NB4 (cell line): ENCODE results near the gene RNASE2.

Experiments used
- MYC ChIP-seq: IDR thresholded peaks from 2 replicates; pipeline ENCODE4 v1.6.1; 2011; ENCODE audit warnings: low read depth, low read length
- POLR2A ChIP-seq: IDR thresholded peaks from 2 replicates; pipeline ENCODE4 v1.6.1; 2011; ENCODE audit warnings: mild to moderate bottlenecking; ENCODE audit not compliant: insufficient read length; ENCODE audit errors: extremely low read depth
- TF ChIP-seq, protein P1 (sequence below): IDR thresholded peaks from one replicate; pipeline ENCODE4 v1.5.1; 2012; ENCODE audit warnings: low read depth, low read length
- TF ChIP-seq, protein P2 (sequence below): IDR thresholded peaks from 2 replicates; pipeline ENCODE4 v1.6.1; 2011; ENCODE audit warnings: low read depth, low read length

DNA sequence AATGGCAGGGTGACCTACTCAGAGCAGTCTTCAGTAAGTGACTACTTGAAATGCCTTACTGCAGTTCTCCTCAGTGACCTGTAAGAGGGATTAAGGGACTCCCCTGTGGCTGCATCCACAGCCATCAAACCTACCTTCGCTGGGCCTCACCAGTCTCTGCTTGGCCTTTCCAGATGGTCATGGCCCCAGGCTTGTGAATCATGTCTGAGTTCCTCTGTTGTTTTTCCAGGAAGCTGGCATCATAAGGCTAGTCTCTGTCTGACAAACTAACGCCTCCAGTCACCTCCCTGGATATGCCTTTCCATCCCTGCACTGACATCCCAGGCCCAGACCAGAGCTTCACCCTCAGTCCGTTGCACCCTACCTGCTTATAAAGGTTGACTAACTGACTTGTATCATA is 14.0 kb downstream of the RNASE2 start:
- TF ChIP-seq, protein P1, sequence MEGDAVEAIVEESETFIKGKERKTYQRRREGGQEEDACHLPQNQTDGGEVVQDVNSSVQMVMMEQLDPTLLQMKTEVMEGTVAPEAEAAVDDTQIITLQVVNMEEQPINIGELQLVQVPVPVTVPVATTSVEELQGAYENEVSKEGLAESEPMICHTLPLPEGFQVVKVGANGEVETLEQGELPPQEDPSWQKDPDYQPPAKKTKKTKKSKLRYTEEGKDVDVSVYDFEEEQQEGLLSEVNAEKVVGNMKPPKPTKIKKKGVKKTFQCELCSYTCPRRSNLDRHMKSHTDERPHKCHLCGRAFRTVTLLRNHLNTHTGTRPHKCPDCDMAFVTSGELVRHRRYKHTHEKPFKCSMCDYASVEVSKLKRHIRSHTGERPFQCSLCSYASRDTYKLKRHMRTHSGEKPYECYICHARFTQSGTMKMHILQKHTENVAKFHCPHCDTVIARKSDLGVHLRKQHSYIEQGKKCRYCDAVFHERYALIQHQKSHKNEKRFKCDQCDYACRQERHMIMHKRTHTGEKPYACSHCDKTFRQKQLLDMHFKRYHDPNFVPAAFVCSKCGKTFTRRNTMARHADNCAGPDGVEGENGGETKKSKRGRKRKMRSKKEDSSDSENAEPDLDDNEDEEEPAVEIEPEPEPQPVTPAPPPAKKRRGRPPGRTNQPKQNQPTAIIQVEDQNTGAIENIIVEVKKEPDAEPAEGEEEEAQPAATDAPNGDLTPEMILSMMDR, result no peak
- TF ChIP-seq POLR2A (no peak), MYC (no peak)
- TF ChIP-seq, protein P2, sequence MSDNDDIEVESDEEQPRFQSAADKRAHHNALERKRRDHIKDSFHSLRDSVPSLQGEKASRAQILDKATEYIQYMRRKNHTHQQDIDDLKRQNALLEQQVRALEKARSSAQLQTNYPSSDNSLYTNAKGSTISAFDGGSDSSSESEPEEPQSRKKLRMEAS, result no peak
